Iris pigment epithelial cell (primary cell): ENCODE results near the gene TUT4.

Experiments
- DNase-seq: peaks from one replicate; pipeline ENCODE4 v3.0.0-alpha.2; 2011; ENCODE audit warnings: low read depth

TUT4 gene

GRCh38 chr1:52533713-52534112 lies 19.2 kb downstream of the TUT4 start:
- no peak for DNase-seq

GRCh38 chr1:52532731-52533327 lies 20.1 kb downstream of the TUT4 start:
- DNase-seq, result no peak

- DNase-seq, result no peak
Observed at GRCh38 chr1:52532247-52532646, 20.6 kb downstream of the TUT4 start.

- DNase-seq, result no peak
Observed at GRCh38 chr1:52531249-52531872, 21.5 kb downstream of the TUT4 start.

GRCh38 chr1:52530563-52531144 lies 22.2 kb downstream of the TUT4 start:
- DNase-seq, result no peak

GRCh38 chr1:52523376-52523775 lies 29.5 kb downstream of the TUT4 start:
- peak; percentile 71 for DNase-seq

GRCh38 chr1:52520148-52520547 lies 32.7 kb downstream of the TUT4 start:
- peak; percentile 37 for DNase-seq

- DNase-seq, result no peak
Observed at GRCh38 chr1:52518962-52519361, 33.9 kb downstream of the TUT4 start.

GRCh38 chr1:52511851-52512615 lies 40.9 kb downstream of the TUT4 start:
- DNase-seq, result no peak

GRCh38 chr1:52511439-52511838 lies 41.5 kb downstream of the TUT4 start:
- DNase-seq, result no peak

- DNase-seq, result no peak
Observed at GRCh38 chr1:52506920-52507546, 45.9 kb downstream of the TUT4 start.

GRCh38 chr1:52506349-52506748 lies 46.5 kb downstream of the TUT4 start:
- DNase-seq, result no peak

- DNase-seq, result no peak
Observed at GRCh38 chr1:52504720-52505119, 48.2 kb downstream of the TUT4 start.

GRCh38 chr1:52503706-52504105 lies 49.2 kb downstream of the TUT4 start:
- no peak for DNase-seq

- DNase-seq, result no peak
Observed at GRCh38 chr1:52502789-52503188, 50.1 kb downstream of the TUT4 start.

GRCh38 chr1:52487632-52488031 lies 65.3 kb downstream of the TUT4 start:
- no peak for DNase-seq

- DNase-seq, result peak; percentile 9
Observed at GRCh38 chr1:52482326-52483004, 70.4 kb downstream of the TUT4 start.

GRCh38 chr1:52479076-52479475 lies 73.8 kb downstream of the TUT4 start:
- no peak for DNase-seq

- no peak for DNase-seq
Observed at GRCh38 chr1:52477876-52478275, 75.0 kb downstream of the TUT4 start.

- DNase-seq, result no peak
Observed at GRCh38 chr1:52476943-52477342, 75.9 kb downstream of the TUT4 start.

- no peak for DNase-seq
Observed at GRCh38 chr1:52474807-52475206, 78.1 kb downstream of the TUT4 start.

GRCh38 chr1:52473039-52473438 lies 79.9 kb downstream of the TUT4 start:
- no peak for DNase-seq
